Gastroesophageal sphincter (tissue), 4 donors: ENCODE results near the gene BAD. TPM values are rescaled to one million over a fixed set of nuclear protein-coding genes. Genes with fewer than 3 reads are reported as not detected.

ENCODE experiments used
- ATAC-seq: fragments of 150-250 bp; one replicate; pipeline ENCODE4 v1.9.1; 2016; ENCODE audit warnings: mild to moderate bottlenecking, moderate library complexity
- H3K27ac ChIP-seq, 4 donors: fragments of 200-600 bp; sonication (generic) in 3 of 4; 1 replicate in 3 of 4; 2 replicates in 1 of 4; pipeline ENCODE4 v1.5.1; 2016 to 2019
- H3K27me3 ChIP-seq: fragments of 200-600 bp; sonication (generic); one replicate; pipeline ENCODE4 v1.5.1; 2019
- H3K36me3 ChIP-seq, 2 donors: fragments of 200-600 bp; sonication (generic); one replicate each; pipeline ENCODE4 v1.5.1; 2019; ENCODE audit warnings: control low read depth in 1 of 2
- H3K4me1 ChIP-seq, 3 donors: fragments of 200-600 bp; sonication (generic); 1 replicate in 2 of 3; 2 replicates in 1 of 3; pipeline ENCODE4 v1.5.1; 2016 to 2019; ENCODE audit warnings: control low read depth in 2 of 3
- H3K4me3 ChIP-seq, 2 donors: fragments of 200-600 bp; sonication (generic); one replicate each; pipeline ENCODE4 v1.5.1; 2019; ENCODE audit warnings: mild to moderate bottlenecking in 1 of 2, moderate library complexity in 1 of 2
- H3K9me3 ChIP-seq, 3 donors: fragments of 200-600 bp; sonication (generic); one replicate each; pipeline ENCODE4 v1.5.1; 2017 to 2019; ENCODE audit warnings: control low read depth in 2 of 3
- CTCF ChIP-seq, 4 experiments: fragments of 200-600 bp in 2 of 4; fragments of 450-650 bp in 2 of 4; sonication (generic) in 1 of 4; IDR thresholded peaks; one replicate each; pipeline ENCODE4 v1.5.1; 2017 to 2019; ENCODE audit warnings: antibody characterized with exemption in 4 of 4, mild to moderate bottlenecking in 2 of 4, moderate library complexity in 2 of 4
- EP300 ChIP-seq: sonication (generic); formaldehyde crosslinking; IDR thresholded peaks from one replicate; pipeline ENCODE4 v1.6.1; 2017; ENCODE audit warnings: antibody characterized with exemption, mild to moderate bottlenecking
- POLR2A ChIP-seq, 2 donors: fragments of 450-650 bp; IDR thresholded peaks; one replicate each; pipeline ENCODE4 v1.6.1; 2017; ENCODE audit warnings: antibody characterized with exemption in 2 of 2, mild to moderate bottlenecking in 2 of 2, moderate library complexity in 1 of 2
- POLR2AphosphoS5 ChIP-seq: sonication (generic); formaldehyde crosslinking; IDR thresholded peaks from one replicate; pipeline ENCODE4 v1.6.1; 2017; ENCODE audit warnings: antibody characterized with exemption
- WGBS, 2 donors: methylation state at CpG; one replicate each; pipeline ENCODE4 v1.1.5; 2018; ENCODE audit warnings: low coverage in 1 of 2; 5-methylcytosine and 5-hydroxymethylcytosine counted together
- total RNA-seq, 4 donors: library from RNA; depleted of rRNA; stranded (reverse); fragments of >200 nt; gene quantifications; one replicate each; pipeline ENCODE4 v1.1.0, GENCODE V29; 2016

Gene BAD
- total RNA-seq, 4 donors from 2014 or later: 97.1 to 156 (median 135) TPM

GRCh38 chr11:64322925-64323260 is 38.4 kb upstream of the BAD start:
- WGBS, 2 donors: 80% methylated on average over 3 of the region's 7 CpGs; no CpG with 5 or more reads in 1 of the 2 donors
- Histone ChIP-seq H3K4me1 (peaks cover 0 to 16% (median 7%) of the 10 kb centered on the region in 3 donors), H3K4me3 (no peak overlapping the region), H3K27ac (no peak overlapping the region), H3K36me3 (peaks cover 0 to 34% of the 10 kb centered on the region in 2 donors), H3K9me3 (no peaks in the 10 kb centered on the region), H3K27me3 (no peaks in the 10 kb centered on the region)
- no peak for ATAC-seq
- TF ChIP-seq POLR2AphosphoS5 (no peak), CTCF (IDR thresholded peaks at IDR 0.05) (no peak), POLR2A (IDR thresholded peaks at IDR 0.05) (no peak), EP300 (no peak)

GRCh38 chr11:64321533-64321932 is 37.1 kb upstream of the BAD start:
- H3K36me3 ChIP-seq: peaks cover 0 to 34% of the 10 kb centered on the region in 2 donors
- no peaks in the 10 kb centered on the region for H3K9me3 ChIP-seq
- 75% methylated on average over 4 of the region's 5 CpGs; no CpG with 5 or more reads in 1 of the 2 donors for WGBS, 2 donors
- H3K27ac ChIP-seq: no peak overlapping the region
- no peak overlapping the region for H3K4me3 ChIP-seq
- peaks cover 0 to 21% (median 13%) of the 10 kb centered on the region in 3 donors for H3K4me1 ChIP-seq
- no peaks in the 10 kb centered on the region for H3K27me3 ChIP-seq
- TF ChIP-seq EP300 (no peak), POLR2A (IDR thresholded peaks at IDR 0.05) (no peak), CTCF (IDR thresholded peaks at IDR 0.05) (no peak), POLR2AphosphoS5 (no peak)
- no peak for ATAC-seq

- Histone ChIP-seq H3K4me3 (no peak overlapping the region), H3K9me3 (no peaks in the 10 kb centered on the region), H3K4me1 (peaks cover 0 to 26% (median 14%) of the 10 kb centered on the region in 3 donors), H3K27me3 (no peaks in the 10 kb centered on the region), H3K27ac (no peak overlapping the region), H3K36me3 (peaks cover 0 to 38% of the 10 kb centered on the region in 2 donors)
- no peak for TF ChIP-seq POLR2AphosphoS5
- no peak for TF ChIP-seq POLR2A (IDR thresholded peaks at IDR 0.05)
- TF ChIP-seq CTCF (IDR thresholded peaks at IDR 0.05): no peak
- no peak for TF ChIP-seq EP300
- no peak for ATAC-seq
- no CpG with 5 or more reads among the region's 5 CpGs for WGBS, 2 donors
These were observed 36.6 kb upstream of the BAD start for GRCh38 chr11:64321026-64321425.

- Histone ChIP-seq H3K27ac (no peak overlapping the region), H3K4me3 (no peak overlapping the region), H3K36me3 (peaks cover 0 to 42% of the 10 kb centered on the region in 2 donors), H3K27me3 (no peaks in the 10 kb centered on the region), H3K9me3 (no peaks in the 10 kb centered on the region), H3K4me1 (peaks cover 0 to 31% (median 14%) of the 10 kb centered on the region in 3 donors)
- WGBS, 2 donors: 93% methylated on average over 3 of the region's 7 CpGs; no CpG with 5 or more reads in 1 of the 2 donors
- no peak for ATAC-seq
- TF ChIP-seq EP300 (no peak), POLR2A (IDR thresholded peaks at IDR 0.05) (no peak), CTCF (IDR thresholded peaks at IDR 0.05) (no peak), POLR2AphosphoS5 (no peak)
These were observed 36.1 kb upstream of the BAD start for GRCh38 chr11:64320556-64320955.
